Activated T-helper 1 cell treated with Interleukin-2 at 50 U/mL for 16 hours (primary cell): ENCODE data around the gene ARHGEF25.
"Not testable (repeated sequence)": the region's sequence is repeated elsewhere in the genome, so short reads cannot be mapped to it uniquely, and the experiment has no call there.

Source experiments
- DNase-seq: peaks from one replicate; pipeline ENCODE4 v3.0.0-alpha.2; 2020; ENCODE audit warnings: low read depth

Gene ARHGEF25

DNA sequence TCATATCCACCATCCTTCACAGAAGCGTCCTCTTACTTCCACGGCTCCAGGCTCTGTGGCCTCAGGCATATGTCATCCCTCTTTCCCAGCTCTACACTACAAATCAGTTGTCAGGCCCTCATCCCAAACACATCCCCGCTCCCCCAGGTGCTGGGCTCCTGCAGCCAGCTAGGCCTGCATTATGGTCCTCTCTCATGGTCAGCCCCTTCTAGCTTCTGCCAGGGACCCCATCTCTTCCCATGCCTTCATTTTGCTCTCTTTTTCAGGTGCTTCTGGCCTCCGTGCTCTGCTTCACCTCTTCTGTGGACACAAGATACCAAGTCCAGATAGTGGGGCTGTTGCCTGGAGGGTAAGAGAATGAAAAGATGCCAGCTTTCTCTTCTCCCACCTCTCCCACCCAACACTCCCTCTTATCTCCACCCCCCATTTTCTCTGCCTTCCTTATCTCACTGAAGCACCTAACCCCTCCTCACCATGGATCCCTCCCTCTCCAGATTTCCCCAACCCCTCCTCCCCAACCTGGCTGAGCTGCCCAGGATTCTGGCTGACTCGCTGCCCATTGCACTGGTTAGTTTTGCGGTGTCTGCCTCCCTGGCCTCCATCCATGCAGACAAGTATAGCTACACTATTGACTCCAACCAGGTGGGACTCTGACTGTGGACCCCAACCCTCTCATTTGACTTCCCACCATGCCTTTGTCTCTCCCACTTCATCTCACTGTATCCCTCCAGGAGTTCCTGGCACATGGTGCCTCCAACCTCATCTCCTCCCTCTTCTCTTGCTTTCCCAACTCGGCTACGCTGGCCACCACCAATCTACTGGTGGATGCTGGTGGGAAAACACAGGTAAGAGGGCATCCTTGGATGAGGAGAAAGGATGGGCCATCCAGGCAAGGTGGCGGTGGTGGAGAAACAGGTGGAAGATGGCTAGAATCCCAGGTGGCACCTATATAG lies 11.3 kb downstream of the ARHGEF25 start:
- DNase-seq, result no peak

DNA sequence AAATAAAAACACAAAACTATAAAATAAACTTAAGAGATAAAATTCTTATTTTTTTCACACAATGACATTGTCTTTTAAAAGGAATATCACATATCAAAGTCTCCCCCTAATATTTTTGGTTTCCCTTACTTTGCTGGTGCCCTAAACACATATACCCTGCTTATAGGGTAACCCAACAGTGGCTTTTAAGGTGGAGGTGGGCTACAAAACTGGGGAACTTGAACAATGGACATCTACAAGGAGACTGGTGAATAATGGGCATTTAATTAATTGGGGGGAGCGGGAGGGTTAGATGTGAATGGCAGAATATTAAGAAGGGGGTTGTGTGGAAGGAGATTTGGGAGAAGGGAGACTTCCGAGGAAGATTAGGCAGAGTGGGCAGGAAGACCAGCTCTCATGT lies 12.2 kb downstream of the ARHGEF25 start:
- DNase-seq, result no peak

DNA sequence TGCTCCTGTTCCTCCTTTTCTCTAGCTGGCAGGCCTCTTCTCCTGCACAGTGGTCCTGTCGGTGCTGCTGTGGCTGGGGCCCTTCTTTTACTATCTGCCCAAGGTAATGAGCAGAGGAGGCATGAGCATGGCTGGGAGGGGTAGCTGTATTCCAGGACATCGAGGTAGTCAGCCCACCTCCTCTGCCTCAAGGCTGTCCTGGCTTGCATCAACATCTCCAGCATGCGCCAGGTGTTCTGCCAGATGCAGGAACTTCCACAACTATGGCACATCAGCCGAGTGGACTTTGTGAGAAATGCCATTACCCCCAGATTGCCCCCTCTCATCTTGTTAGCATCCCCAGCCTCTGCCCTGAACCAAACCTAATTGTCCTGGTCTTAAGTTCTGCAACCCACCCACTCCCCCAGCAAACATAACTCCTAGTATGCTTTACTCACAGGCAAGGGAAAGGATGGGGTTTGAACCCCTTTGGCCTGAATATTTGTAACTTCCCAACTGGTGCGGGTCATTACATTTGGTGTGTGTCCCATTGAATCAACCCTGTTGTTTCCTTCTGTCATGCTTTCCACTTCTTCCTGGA lies 12.7 kb downstream of the ARHGEF25 start:
- no peak for DNase-seq

DNA sequence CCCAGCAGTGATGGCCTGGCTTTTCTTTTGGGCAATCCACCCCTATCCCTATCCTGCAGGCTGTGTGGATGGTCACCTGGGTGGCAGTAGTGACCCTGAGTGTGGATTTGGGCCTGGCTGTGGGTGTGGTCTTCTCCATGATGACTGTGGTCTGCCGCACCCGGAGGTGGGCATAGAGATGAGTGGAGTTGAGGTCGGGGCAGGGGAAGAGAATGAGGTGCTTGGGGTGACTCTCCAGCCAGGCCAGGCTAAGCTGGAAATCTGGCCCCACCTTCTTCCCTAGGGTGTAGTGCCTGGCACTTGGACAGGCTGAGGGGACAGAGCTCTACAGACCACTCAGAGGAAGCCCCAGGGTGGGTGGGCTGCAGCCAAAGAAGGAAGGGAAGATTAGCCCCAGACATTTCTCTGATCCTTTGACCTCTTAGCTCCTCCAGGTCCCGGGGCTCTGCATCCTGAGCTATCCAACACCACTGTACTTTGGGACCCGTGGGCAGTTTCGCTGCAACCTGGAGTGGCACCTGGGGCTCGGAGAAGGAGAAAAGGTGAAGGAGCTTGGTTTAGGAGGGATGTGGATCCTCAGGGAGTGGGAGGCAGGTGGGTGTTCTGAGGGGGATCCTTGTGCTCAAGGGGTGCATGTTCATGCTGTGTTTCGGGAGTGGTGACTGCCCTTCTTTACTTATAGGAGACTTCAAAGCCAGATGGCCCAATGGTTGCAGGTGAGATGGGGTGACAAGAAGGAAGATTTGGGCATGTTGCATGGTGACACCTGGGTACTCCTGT lies 13.4 kb downstream of the ARHGEF25 start:
- no peak for DNase-seq

DNA sequence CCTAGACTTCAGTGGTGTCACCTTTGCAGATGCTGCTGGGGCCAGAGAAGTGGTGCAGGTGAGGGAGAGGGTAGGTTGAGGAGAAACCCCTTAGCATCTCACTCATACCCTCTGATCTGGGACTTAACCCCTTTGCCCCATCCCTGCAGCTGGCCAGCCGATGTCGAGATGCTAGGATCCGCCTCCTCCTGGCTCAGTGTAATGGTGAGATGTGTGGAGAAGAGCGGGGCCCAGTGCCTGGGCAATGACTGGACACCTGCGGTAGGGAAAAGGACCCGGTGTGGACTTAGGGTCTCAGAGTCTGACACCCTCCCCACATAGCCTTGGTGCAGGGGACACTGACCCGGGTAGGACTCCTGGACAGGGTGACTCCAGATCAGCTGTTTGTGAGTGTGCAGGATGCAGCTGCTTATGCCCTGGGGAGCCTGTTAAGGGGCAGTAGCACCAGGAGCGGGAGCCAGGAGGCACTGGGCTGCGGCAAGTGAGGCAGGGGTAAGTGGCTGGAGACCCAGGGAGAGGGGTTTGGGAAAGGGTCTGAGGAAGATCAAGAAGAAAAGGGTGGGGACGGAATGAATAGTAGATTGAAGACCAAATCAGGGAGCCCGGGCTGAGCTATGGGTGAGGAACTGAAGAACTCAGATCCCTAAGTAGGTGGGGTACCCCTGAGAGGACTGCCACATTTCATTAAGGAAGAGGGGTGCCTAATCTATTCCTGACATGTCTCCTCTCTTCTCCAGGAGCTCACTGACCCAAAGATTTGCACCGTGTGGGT lies 14.2 kb downstream of the ARHGEF25 start:
- DNase-seq, result no peak

DNA sequence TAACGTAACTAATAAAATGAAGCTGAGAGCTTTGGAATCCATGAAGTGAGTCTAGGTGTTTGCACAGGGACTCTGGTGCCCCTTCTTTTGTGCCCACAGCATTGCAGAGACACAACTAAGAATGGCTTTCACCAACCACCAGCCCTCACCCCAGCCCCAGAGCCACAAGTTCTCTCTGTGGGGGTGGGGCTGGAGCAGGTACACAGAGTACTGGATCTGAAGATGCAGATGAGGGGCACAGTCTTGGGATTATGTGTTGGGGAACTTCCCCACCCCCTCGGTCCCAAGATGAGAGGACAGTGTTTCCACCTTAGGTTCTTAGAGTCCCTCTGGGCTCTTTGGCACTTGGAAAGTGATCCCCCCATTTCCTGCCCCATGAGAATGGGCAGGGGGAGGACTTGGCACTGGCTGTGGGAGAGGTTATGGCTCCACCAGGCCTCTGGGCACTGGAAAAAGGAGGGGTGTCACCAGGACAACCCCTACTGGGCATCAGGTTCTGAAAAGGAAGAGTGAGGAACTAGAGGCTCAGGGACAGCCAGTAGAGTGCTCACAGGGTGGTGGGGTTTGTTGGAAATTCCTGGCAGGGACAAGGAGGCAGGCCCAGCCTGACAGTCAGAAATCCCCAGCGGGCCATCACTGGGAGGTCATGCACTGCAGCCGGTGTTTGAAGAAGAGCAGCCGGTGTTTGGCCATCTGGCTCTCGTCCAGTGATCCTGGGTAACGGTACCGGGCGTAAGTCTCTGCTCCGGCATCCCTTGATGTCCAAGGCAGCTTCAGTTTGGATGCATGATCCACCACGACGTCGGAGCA lies 15.1 kb downstream of the ARHGEF25 start:
- DNase-seq, result no peak

DNA sequence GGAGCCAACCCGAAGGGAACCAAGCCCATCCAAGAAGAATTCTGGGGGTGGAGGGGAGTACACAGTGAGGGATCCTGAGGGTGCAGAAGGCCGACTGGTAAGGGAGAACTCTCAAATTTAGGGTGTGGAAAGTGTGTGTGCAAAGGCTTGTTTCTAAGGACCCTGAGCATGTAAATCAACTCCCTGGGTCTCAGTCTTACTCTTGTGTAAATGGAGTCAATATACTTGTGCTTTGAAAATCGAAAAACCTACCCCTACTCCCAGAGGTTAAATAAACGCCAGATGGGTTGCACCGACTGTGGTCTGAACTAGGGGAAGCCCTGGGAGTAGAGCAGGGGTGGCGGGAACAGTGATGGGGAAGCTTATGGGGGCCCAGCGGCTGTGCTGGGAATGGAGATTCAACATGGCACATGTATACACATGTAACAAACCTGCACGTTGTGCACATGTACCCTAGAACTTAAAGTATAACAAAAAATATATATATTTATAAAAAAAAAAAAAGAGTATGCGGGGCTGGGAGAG lies 15.7 kb downstream of the ARHGEF25 start:
- no peak for DNase-seq

DNA sequence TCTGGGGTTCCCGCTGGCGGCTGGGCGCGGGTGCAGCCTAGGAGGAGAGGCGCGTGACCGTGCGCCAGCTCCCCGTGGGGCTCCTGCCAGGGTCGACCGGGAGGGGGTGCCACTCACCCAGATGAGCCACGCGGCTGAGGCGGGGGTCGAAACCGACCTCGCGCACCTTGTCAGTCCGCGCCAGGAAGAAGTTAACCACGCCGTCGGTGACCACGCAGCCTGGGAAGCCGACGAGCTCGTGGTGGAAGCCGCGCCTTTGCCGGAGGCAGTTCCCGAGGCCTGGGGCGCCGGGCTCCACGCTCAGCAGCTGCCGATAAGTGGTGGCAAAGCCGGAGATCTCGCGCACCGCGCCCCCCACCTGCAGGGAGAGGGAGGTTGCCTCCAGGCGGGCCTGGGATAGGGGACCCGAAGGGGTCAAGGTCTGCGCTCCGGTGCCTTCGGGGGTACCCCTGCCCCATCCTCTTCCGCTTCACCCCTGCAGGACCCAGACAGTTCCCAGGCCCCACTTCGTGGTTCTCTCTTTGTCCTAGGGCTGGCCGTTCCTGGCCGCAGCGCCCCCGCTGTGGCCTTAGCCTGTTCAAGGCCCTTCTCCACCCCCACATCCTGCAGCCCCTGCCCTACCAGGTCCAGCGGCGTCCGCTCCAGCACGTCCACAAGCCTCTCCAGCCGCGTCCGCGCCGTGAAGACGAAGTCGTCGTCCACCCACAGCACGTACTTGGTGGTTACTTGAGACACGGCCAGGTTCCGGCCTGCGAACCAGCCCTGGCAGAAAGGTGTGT lies 16.5 kb downstream of the ARHGEF25 start:
- no peak for DNase-seq

DNA sequence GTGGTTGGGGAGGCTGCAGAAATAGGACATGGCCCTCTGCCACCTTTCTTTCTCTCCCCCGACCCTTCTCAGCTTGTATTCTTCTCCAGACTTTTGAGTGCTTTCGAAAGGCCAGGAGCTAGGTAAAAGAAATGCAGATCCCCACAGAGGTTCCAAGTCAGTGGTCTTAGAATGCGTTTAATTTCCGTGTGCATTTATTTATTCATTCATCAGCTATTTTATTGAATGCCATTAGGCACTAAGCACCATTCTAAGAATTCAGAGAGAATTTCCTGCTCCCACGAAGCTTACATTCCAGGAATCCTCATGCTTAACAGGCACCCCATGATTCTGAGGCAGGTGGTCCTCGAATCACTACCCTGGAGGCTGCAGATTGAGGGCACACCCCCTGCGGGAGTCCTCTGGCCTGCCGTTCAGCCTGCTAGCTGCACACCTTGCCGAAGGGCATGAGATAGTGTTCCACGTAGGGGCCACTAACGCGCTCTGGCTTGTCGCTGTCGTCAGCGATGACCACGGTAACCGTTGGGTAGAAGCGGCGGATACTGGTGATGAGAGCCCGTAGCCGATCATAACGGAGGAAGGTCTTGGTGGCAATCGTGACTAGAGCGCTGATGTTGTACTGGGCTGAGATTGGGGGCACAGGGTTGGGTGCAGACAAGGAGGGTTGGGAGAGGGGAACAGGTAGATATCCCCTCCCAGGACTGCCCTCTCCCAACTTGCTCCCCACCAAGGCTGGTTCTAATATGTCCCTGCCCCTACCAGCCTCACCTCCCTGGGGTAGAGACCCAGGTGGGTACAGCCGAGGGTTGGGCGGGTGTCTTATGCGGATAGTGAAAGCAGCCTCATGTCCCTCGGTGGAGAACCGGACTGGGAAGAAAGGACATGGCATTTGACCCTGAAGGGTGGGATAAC lies 17.3 kb downstream of the ARHGEF25 start:
- DNase-seq, result no peak

DNA sequence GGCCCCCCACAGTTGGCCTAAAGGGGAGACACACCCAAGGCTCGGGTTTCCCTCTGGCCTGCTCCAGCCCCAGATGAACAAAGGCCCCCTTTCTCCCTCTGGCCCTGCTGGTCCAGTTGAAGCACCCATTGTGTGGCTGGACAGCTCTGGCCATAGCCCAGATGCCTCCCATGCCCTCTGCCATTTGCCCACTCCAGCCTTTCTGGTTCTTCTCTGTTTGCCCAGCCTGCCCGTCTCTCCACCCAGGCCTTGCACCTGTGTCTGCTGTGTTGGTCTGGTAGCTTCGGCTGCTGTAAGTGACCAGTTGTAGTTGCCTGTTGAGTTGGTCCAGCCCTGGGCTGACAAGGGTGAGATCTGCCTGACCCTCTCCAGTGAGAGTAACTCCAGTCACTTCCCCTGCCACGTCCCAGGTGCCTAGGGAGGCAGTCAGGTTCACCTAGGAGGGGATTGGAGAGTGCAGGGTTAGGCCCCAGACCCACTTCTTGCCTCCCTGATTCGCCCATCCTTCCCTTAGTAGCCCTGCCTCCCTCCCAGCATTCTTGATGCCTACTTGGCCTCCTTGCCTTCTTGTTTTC lies 18.7 kb downstream of the ARHGEF25 start:
- no peak for DNase-seq

DNA sequence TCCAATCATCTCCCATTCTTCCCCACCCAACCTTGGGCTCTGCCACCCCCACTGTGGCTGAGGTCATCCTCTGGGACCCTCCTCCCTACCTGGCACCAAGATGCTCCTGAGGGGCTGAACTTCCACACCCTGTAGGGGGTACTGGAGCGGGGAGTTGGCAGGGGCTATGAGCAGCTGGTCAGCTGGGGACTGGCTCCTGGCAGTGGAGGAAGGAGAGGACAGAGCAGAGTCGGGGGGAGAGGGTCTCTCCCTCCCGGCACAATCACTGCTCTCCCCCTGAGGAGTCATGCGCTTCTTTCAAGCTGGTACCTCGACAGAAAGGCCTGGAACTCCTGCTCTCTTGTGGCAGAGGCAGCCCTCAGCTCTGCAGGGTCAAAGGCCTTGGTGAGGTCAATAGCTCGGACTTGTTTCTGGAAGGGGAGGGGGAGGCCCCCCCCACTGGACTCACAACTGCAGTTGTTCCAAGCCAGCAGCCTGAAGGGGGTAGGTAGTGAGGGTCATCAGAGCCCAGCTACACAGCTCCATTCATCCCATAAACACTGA lies 19.7 kb downstream of the ARHGEF25 start:
- DNase-seq, result no peak

DNA sequence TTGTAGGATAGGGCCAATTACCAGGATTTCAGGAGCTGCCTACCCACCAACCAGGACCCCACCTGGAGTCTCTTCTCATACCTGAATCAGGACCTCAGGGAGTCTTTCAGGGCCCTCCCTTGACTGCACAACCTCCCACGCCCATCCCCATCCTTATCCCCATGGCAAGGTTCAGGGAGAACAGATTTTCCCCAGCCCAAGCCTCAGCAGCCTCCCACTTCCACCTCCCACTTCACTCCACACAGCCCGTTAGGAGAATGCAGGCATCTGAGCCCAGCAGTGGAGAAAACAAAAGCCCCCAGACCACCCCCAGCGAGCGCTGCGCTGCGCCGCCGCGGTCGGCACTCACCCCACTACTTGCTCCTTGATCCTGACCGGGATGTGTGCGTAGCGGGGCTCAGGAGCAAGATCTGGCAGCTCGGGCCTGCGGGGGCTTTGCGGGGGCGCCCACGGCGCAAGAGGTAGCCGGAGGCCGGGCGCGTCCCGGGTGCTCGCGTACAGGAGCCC lies 20.4 kb downstream of the ARHGEF25 start:
- no peak for DNase-seq

DNA sequence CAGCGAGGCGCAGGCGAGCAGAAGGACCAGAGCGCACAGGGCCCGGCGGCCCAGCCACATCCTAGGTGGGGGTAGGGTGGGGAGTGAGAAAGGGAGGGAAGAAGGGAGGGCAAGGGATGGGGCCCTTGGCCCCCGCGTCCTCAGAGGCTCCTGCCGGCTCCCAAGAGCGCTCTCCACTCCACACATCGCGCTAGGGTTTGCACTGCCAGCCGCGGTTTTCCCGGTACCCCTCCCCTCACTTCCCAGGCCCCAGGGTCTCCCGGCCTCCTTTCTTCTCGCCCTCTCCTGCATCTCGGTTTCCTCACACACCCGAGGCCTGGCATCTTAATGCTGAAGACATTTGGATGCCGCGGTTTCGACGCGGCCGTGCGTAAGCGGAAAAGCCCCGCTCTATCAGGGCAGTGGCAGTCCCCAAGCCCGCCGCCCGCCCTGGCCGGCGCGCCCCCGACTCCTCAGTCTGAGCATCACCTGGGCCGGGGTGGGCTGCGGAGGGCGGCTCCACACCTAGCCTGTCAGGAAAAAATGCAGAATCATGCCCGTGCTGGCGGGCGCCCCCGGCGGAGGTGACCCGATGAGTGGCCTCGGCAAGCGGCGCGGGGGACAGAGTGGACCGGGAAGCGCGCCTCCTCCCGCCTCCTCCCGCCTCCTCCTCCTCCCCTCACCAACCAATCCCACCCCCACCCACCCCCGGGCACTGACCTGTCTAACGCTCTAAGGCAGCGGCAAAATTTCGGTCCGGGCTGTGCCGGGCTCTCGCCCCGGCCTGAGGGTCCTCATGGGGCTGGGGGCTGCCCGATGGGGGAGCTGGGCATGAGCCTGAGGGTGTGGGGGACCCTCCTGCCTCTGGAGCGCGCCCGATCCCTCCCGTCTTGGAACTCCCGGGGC lies 21.1 kb downstream of the ARHGEF25 start:
- DNase-seq, result no peak

DNA sequence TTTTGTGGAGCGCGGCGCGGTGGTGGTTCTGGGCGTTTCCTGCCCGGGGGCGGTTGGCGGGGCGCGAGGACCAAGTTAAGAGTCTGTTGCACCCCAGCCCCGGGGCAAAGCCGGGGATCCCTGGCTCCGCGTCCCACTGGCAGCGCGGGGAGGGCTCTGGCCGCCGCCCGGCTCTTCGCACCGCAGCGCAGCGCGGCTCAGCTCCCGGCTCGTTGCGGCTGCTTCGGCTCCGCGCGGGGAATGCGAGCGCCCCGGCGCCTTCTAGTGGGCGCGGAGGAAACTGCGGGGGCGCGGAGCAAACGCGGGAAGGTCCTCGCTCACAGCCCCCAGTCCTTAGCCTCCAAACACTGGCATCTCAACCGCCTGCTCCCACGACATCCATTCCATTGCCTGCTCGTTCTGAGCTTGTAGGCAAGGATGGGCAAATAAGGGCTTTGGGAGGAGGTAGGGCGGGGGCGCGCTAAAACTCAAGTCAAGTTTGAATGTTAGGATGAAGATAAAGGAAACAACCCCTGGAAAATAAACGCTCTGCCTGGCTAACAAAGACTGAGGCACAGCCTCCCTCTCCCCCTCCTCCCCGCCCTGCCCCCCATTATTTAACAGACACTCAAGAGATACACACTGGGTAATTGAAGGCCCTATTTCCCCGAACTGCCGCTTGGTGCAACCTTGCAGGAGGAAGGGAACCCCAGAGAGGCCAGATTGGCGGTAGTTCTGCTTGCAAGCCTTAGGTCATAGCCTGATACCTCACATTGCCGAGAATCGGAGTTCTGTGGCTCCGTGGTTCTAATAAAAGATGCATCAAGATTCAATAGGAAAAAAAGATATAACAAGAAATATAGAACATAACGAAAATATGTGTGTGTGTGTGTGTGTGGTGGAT lies 22.0 kb downstream of the ARHGEF25 start, which contains the start of gene B4GALNT1:
Gene B4GALNT1, minus strand, starts transcription at position 244 of the 883 bp plus-strand sequence. CDS start 1,069 bp downstream, outside the sequence.
- DNase-seq, result peak; percentile 46

DNA sequence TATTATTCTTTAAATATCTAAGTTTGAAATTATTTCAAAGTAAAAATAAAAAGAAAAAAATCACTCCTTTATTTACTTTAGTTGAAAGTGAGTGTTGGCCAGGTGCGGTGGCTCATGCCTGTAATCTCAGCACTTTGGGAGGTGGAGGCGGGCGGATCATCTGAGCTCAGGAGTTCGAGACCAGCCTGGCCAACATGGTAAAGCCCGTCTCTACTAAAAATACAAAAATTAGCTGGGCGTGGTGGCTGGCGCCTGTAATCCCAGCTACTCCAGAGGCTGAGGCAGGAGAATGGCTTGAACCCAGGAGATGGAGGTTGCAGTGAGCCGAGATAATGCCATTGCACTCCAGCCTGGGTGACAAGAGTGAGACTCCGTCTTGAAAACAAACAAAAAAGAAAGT lies 25.5 kb downstream of the ARHGEF25 start:
- DNase-seq, result not testable (repeated sequence)

DNA sequence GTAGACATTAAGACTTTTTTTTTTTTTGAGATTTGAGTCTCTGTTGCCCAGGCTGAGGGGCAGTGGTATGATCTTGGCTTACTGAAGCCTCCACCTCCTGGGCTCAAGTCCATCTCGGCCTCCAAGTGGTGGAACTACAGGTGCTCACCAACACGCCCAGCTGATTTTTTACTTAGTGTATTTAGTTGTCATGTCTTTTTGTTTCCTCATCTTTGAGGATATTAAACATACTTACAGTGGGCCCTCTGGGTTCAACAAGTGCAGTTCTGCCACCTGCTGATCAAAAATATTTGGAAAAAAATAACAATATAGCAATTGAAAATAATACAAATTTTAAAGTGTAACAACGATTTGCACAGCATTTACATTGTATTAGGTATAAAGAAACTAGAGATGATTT lies 26.1 kb downstream of the ARHGEF25 start:
- DNase-seq, result no peak
